ENCODE data around the gene KCNMA1.

KCNMA1 gene

DNA sequence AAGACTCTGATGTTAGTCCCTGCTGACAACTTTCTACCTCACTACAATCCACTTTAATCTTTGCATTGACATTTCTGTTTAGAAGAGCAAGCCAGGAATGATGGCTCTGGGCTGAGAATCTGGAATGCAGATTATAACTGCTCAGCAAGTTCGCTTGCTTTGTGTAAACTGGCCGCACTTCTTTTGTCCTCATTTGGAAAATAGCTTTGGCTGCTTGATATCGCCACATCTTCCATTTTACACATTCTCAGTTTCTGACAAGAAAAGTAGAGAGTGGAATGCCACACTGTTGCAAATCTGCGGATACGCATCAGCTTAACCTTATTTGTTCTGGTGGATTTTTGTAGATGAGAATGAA, 429.8 kb downstream of the KCNMA1 start:
- no peak for DNase-seq (ENCODE audit: low read depth)

DNA sequence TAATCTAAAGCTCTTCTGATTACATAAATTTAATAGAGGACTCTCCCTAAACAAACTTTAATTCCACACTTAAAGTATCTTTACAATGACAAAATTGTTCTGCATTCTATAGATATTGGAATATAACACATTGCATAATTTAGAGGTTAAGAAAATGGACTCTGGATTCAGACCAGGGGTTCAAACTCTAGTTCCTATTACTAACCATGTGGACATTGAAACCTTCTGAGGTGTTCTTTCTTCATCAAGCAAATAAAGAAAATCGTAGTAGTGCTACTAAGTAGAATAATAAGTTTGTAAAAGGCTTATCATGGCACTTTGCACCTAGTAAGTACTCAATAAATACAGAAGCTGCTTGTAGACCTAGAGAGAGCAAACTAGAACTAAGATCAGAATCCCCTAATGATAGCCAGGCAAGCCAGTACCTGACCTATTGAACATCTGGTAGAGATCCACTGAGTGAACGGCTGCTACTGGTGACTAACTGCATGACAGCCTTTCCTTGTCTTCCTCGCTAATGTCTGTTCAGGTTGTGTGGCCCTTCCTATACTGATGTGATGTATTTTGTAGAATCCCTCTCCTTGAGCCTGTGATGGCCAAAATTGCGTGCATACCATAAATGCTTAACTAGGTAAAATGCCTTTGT, 430.3 kb downstream of the KCNMA1 start:
- DNase-seq (ENCODE audit: low read depth): no peak

DNA sequence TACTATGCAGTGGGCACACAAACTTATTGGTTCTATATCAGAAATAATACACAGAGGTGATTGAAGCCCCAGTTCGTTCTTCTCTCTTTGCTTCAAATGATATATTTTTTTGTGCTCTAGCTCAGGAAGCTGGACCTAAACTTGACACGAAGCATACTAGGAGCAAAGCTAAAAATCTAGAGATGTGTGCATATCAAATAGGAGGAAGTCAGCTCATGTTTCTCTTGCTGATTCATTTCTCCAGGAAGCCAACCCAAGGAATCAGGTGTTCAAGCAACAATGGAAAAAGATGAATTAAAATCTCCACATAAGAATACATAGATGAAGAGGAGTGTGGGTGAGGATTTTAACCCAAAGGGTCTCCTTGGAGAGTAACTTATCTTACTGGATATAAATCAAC, 432.5 kb downstream of the KCNMA1 start:
- no peak for DNase-seq (ENCODE audit: low read depth)

DNA sequence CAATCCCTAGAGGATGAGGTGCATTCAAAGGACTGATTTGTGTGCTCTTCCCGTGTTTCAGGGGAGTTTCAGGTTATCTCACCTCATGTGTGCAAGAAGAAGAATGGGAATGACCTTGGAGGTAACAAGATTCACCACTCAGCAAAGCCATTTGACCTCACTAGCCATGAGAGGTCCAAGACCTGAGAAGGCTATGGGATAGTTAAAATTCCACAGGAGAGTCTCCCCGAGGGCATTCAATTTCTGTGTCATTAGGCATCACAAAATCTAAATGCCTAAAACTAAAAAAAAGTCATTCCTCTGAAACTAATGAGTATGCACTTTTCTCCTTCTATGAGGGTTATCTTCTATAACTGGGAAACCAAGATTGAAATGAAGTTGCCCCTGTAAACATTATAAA, 433.4 kb downstream of the KCNMA1 start:
- DNase-seq (ENCODE audit: low read depth): no peak

DNA sequence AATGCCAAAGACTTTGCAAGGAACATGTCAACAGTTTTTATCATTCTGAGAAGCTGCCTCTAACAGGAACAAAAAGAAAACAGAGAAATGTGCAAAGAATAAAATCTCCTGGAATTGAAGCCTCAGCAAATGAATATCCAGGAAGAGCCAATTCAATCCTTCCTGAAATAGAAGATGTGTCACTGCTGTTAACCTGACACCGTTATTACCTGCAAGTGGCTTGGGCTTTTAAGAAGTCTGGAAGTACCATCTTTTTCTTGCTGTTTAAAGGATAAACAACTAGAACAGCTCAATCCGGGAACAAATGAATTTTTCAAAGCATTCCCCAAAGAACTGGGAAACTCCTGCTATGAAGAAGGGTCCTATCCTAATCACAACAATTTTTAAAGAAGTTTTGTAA, 434.8 kb downstream of the KCNMA1 start:
- no peak for DNase-seq (ENCODE audit: low read depth)

DNA sequence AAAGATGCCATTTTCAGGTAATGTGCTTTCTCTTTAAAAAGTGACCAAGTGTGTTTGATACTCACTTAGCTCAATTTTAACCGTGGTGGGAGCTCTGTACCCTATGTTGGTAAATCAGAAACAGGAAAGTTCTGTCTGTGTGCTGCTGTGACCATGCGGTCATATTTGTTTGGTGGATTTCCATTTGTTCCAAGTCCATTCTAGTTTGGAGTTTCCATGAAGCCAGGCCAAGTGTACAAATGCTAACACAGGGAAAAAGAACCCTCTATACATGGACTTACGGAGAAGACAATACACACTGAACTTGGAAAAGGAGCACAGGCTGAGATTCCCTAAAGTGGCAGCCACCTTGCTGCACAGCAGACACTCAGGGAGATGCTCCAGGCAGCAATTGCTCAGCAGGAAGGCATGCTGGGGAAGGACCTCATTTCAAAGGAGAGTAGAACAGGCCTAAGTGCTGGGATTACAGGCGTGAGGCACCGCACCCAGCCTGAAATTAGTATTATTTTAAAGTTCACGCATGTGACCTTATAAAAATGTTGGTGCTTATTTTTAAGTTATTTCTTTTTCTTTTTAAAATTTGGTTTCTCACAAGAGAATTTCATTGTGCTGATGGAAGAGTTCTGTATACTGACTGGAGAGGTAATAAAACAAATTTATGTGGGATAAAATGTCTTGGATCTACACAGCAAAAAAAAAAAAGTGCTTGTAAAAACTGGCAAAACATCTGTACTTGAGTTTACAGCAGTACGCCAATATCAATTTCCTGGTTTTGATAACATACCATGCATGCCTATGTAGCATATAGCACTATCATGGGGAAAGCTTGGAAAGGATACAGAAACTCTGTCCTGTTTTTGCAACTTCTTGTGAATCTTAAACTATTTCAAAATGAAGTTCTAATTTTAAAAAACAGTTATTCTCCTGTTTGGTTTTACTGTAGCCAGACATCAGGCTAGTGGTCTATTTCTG, 436.2 kb downstream of the KCNMA1 start:
- no peak for DNase-seq (ENCODE audit: low read depth)

DNA sequence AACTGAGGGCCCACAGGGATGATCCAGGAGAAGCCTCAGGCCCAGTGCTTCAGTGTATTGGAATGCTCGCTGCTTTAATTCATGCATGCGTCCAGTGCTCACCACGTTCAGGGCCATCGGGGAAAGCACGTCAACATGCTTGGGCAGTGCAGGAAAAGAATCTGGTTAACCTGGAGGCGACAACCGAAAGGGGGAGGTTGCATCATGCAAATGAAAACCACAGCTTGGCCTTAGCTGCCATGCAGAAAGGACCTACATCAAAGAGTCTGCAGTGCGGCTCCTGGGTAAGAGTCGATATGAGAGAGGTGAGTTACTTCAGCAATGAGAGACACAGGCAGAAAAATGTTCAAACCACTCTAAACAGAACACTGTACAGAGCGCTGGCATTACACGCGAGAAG, 440.1 kb downstream of the KCNMA1 start:
- no peak for DNase-seq (ENCODE audit: low read depth)

DNA sequence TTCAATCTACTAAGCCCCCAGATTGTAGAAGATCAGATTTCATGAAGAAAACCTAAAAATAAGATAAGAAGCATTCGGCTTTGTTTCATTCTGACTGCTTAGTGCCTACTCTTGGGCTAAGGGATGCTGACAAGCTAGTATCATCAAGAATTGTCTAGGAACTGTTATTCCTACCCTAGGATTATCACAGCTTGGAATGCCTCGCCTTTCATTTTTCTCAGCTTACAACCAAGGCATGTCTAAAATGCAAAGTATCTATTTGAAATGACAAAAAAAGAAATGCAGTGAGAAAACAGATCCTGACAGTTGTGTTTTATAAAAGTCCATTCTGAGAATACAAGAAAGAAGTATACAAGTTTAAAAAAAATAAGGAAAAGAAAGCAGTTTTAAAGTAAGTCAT, 441.0 kb downstream of the KCNMA1 start:
- DNase-seq (ENCODE audit: low read depth): no peak

DNA sequence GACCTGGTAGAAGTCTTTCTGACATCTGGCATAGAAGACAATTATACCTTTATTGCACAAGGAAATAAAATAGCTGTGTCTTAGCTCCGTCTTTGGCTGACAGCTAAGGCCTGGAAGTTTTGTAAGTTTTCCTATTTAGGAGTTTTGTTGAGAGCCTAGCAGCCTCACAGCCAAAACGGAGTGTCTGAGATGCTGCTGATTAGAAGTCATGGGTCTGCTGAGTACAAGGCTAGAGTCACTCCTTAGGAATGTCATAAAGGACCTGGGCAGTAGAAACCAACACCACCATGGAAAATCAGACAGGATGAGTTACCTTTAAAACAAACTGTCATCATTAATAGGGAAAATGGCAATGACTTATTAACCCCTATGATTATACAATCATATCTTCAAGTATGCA, 442.5 kb downstream of the KCNMA1 start:
- DNase-seq (ENCODE audit: low read depth): no peak

DNA sequence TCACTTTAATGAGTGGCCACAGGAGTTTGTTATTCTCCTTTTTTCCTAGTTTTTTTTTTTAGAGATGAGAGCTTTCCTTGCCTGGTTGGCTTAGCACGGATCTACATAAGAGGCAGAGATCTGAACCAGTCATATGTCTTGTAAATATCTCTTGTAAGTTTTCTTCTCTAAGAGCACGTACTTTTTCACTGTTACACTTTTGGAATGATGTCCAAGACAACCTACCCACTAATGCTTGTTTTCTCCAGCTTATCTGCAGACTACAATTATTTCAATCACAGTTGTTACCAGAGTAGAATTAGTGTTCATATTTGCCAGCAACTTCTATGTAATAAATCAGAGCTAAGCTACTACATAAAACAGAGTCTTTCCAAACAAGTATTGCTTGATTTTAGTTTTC, 444.6 kb downstream of the KCNMA1 start:
- no peak for DNase-seq (ENCODE audit: low read depth)

DNA sequence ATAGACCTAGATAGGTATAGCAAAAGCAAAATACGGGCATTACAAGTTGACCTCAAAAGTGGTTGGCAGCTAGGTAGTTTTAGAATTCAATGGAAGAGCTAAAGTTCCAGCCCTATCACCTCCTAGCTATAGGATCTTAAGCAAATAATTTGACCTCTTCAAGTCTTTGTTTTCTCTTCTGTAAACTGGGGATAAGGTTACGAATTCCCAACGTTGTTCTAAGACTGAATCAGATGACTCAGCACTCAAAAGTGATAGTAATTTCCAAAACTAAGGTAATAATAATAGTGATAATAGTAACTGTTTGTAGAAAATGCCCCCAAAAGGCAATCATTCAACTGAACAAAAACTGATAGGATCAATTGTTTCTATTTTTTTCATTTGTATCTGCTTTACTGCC, 445.2 kb downstream of the KCNMA1 start:
- DNase-seq (ENCODE audit: low read depth): no peak

DNA sequence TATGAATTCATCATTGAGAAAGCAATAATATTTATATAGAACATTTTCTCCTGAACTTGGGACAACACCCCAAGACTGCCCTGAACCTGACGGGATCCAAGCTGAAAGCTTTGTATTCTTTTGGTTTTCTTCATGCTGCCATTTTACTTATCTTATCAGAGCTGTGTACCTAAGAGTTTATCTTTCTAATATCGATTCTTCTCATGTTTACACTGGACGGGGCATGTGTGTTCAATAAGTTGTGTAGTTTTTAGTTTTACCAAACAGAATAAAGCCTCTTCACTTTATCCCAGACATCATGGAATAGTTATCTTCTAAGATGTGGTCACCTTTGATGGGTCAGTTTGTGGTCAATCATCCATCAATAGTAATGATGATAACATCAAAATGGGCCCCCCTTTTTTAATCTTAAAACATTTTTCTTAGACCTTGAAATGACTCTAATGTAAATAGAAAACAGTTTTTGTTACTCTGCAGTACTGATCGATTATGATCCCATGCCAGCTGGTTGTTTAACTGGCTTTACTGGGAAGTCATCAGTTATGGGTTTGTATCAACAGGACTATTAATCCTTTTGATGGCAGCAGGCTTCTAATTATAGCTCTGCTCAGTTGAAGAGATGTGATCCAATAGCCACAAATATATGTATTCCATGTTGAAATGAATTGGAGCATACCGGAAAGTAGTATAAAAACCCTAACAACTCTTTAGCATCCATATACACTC, 446.1 kb downstream of the KCNMA1 start:
- no peak for DNase-seq (ENCODE audit: low read depth)

DNA sequence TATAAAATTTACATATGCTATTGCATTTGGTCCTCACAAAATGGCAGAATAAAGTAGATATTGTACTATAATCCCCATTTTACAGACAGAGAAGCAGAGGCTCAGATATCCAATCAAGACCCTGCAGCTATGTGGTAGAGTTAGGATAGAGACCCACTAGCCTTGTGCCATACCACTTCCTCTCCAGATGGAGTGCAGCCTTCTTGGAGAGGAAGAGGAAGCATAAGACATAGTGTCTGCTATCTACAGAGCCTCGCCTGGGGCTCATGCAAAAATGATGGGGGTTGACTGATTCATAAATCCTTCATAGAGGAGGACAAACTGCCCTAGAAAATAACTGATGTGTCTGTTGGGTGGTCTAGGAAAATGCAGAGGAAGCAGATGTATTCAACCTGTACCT, 447.3 kb downstream of the KCNMA1 start:
- DNase-seq (ENCODE audit: low read depth): no peak

DNA sequence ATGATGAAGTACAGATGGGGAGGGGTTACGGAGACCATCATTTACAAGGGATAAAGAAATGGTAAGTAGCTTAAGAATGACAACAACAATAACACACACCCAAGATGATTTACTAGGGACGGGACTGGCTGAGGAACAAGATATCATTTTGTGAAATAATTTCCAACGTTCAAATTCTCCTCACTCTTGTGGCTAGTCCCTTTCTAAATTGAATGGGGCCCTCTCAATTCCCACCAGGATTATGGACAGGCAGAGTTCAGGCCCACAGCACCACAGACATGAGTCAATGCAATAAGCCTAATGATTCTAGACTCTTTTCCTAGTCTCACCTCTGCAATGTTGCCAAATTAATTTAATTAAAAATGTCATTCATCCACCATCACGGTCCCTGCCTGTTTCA, 448.1 kb downstream of the KCNMA1 start:
- no peak for DNase-seq (ENCODE audit: low read depth)

DNA sequence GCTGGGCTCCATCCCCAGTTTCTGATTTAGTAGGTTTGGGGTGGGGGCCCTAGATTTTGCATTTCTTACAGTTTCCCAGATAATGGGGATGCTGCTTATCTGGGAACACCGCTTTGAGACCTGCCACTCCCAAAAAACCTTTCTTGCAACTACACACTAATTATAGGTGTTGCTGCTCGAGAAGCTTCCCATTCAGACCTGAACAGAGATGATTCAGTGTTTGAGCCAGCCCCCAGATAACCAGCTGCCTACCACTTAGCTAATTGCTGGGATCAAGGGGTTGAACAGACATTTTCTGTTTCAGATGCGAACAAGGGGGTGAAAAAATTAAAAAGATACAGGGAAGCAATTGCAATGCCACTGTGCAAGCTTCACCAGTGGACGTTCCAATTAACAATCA, 448.5 kb downstream of the KCNMA1 start:
- no peak for DNase-seq (ENCODE audit: low read depth)

DNA sequence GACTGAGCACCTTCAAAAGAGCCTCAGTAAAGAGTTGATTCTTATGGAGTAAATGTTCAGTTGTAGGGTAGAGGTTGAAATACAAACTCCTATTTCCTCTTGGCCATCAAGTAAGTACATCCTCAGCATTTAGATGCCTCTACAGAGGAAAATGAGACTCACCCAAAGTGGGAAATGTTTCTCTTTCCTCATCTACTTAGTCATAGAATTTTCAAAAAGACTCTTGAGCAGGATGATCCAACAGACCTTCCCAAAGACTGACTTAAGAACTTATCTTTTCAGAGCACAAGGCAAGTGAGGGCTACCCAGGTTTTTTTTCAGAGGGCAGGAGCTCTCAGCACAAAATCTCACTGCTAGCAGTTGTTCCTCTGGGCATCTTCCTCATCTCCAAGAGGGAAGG, 449.1 kb downstream of the KCNMA1 start:
- no peak for DNase-seq (ENCODE audit: low read depth)

DNA sequence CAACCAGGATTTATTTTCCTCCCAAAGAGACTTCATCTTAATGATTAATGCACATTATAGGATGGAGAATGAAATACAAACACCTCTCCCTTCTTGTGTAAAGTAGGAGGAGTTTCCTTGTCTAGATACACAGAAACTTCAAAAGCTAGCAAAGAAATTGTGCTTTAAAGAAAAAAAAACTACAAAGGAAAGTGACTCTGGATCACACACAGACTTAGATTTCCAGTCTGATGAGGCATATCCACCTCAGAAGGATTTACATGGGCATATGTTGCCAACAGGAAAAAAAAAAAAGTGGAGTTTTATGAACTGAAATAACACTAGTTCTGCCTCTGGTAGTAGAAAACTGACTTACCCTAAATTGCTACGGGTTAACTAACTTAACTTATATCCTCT, 449.6 kb downstream of the KCNMA1 start:
- DNase-seq (ENCODE audit: low read depth): no peak

DNA sequence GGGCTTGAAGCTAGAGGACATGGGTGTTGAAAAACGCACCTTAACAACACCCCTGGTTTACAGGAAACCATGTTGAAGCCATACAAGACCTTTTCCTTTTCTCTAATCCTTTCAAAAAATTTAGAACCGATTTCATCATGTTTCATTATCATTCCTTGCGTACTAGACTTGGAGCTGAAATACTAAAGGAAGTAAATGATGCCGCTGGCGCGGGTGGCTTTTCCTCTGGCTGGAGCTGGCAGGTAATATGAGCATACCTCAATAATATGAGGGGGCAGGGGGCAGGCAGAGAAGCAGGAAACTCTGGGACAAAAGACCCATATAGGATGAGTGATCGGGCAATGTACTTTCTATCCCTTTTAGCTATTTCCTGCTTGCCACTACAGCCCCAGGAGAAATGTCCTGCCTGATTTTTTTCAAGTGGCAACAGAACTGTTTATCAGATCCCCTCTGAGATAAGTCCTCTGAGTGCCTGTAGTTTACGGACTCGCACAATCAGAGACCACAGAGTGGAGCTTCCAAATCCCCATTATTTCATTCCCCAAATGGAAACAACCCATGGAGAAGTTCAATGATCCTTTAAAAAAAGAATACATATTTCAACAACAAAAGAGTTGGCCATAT, 450.1 kb downstream of the KCNMA1 start:
- DNase-seq (ENCODE audit: low read depth): no peak

DNA sequence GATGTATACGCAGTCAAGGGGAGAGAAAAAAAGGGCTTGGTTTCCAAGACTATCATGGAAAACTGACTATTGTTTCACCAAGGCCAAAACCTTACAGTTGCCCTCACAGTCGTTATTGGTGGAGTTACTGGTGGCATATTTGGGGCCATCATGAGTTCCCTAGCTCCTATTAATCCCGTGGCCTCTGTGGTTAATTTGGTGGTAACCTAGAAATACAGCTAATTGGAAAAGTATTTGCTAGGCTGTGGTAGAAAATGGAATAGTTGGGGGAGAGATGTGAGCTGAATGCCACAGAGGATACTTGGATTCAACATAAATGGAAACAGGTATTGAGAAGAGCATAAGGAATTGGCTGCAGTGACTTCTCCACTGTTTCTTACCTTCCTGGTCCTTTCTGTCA, 450.7 kb downstream of the KCNMA1 start:
- DNase-seq (ENCODE audit: low read depth): no peak

DNA sequence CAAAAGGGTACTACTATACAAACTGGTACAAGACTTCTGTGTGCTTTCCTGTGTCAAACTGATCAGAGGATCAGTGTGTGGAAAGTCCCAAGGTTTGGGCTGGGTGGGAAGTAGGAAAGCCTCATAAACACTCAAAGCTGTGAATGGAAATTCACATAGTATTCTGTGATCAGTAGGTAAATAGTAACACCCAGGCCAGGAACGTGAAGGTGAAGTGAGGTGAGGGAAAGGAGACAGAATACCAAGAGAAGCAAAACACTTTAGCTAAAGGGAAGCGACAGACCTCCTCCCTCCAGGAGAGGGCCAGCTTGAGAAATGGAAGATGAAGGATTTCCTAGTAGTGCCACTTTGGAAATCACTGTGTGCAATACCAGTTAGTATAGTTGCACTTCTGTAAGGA, 451.9 kb downstream of the KCNMA1 start:
- DNase-seq (ENCODE audit: low read depth): no peak

DNA sequence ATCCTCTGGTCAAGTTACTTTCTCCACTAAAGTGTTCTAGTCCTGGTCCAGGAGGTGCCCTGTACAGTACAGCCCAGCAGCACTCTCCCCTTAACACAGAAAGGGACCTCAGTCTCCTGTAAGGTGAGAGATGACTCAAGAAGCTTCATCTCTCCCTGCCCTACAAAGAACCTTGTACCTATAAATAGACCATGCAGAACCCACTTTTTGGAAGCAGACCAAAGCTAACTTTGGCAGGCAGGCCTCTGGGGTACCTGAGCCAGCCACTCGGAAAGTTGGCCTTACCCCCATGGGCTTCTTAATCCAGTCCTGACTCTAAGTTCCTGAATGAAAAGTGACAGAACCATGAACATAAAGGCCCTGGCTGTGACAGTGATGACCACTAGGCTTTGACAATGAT, 454.8 kb downstream of the KCNMA1 start:
- no peak for DNase-seq (ENCODE audit: low read depth)

DNA sequence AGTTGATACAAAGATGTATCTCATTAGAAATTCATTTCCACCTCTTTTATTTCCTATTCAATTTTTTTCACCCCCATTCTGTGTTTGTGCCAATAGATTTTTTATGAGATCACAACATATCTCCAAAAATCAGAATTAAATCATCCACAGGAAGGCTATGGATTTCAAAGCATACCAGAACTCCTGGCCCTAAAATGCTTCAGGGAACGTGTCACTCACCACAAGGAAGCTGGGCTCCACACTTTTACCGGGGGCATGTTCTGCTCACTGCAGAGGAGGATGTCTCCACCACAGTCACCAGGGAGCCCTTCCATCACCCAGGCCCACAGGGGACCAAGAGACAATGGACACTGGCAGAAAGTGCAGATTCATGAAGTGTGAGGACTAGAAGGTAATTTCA, 456.8 kb downstream of the KCNMA1 start:
- DNase-seq (ENCODE audit: low read depth): no peak

DNA sequence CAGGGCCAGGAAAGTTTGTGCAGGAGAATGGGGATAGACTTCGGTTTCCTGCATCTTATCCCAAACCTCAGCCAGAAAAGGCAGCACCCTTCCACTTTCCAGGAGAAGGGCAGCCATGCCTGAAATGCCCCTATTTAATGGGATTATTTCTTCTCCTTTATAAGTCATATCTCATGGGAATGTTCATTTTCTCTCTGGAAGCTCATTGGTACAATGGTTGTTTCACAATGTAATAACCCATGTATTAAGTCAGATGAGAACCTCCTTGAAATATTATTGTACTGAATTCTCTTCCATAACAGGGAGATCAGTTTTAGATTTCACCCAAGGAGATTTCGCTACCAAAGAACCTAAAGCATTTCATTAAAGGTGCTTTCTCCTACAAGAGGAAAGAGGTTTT, 457.5 kb downstream of the KCNMA1 start:
- DNase-seq (ENCODE audit: low read depth): no peak

All from activated T-cell treated with anti-CD3 and anti-CD28 coated beads for 48 hours (primary cell).